GM23338 (cell line): ENCODE data around the gene YIPF4. TPM values are rescaled to one million over a fixed set of nuclear protein-coding genes. Genes with fewer than 3 reads are reported as not detected.

Experiments
- ATAC-seq: fragments of 200-7000 bp; cut with Tn5 transposase; 3 replicates; pipeline ENCODE4 v1.9.1; 2020
- DNase-seq: peaks from one replicate; pipeline ENCODE4 v3.0.0-alpha.2; 2015; ENCODE audit warnings: low spot score
- H2AFZ ChIP-seq: fragments of 200-600 bp; sonication (generic); 2 replicates; pipeline ENCODE4 v1.8.0; 2016; ENCODE audit warnings: antibody characterized with exemption, mild to moderate bottlenecking, moderate library complexity
- H3F3A ChIP-seq: fragments of 200-600 bp; sonication (generic); replicated peaks from 2 replicates; pipeline ENCODE4 v1.8.0; 2017; ENCODE audit warnings: antibody characterized with exemption, mixed run types, low read depth
- H3K27ac ChIP-seq: fragments of 200-600 bp; sonication (generic); 2 replicates; pipeline ENCODE4 v1.6.1; 2016; ENCODE audit warnings: low read depth
- H3K27me3 ChIP-seq: fragments of 200-600 bp; sonication (generic); 2 replicates; pipeline ENCODE4 v1.8.0; 2016; ENCODE audit warnings: mild to moderate bottlenecking, mixed run types, moderate library complexity; ENCODE audit not compliant: insufficient read depth
- H3K36me3 ChIP-seq: fragments of 200-600 bp; sonication (generic); 2 replicates; pipeline ENCODE4 v1.8.0; 2016; ENCODE audit warnings: mild to moderate bottlenecking; ENCODE audit not compliant: insufficient read depth
- H3K4me1 ChIP-seq: fragments of 200-600 bp; sonication (generic); 2 replicates; pipeline ENCODE4 v1.8.0; 2016; ENCODE audit warnings: mild to moderate bottlenecking, moderate library complexity; ENCODE audit not compliant: insufficient read depth
- H3K4me2 ChIP-seq: fragments of 200-600 bp; sonication (generic); 2 replicates; pipeline ENCODE4 v1.7.1; 2017; ENCODE audit warnings: mixed run types
- H3K4me3 ChIP-seq: fragments of 200-600 bp; sonication (generic); 2 replicates; pipeline ENCODE4 v1.6.1; 2016; ENCODE audit warnings: mixed run types
- H3K79me2 ChIP-seq: fragments of 200-600 bp; sonication (generic); replicated peaks from 2 replicates; pipeline ENCODE4 v1.8.0; 2017; ENCODE audit warnings: mild to moderate bottlenecking; ENCODE audit not compliant: insufficient read depth
- H3K9me2 ChIP-seq: fragments of 200-600 bp; sonication (generic); 2 replicates; pipeline ENCODE4 v1.8.0; 2017; ENCODE audit not compliant: insufficient read depth
- H4K20me1 ChIP-seq: fragments of 200-600 bp; sonication (generic); replicated peaks from 2 replicates; pipeline ENCODE4 v1.8.0; 2017; ENCODE audit warnings: mild to moderate bottlenecking; ENCODE audit not compliant: insufficient read depth
- H3K27ac Mint-ChIP-seq: 2 replicates; pipeline ENCODE4 v1.8.0; 2020; ENCODE audit warnings: inconsistent platforms, mild to moderate bottlenecking, moderate library complexity, mixed read lengths
- H3K27me3 Mint-ChIP-seq: 3 replicates; pipeline ENCODE4 v1.8.0; 2022; ENCODE audit warnings: low read depth, mild to moderate bottlenecking, moderate library complexity, mixed read lengths, inconsistent platforms; ENCODE audit not compliant: insufficient read depth, poor library complexity
- H3K36me3 Mint-ChIP-seq: 3 replicates; pipeline ENCODE4 v1.8.0; 2021; ENCODE audit warnings: low read depth, mild to moderate bottlenecking, inconsistent platforms, moderate library complexity, mixed read lengths
- H3K4me1 Mint-ChIP-seq: 3 replicates; pipeline ENCODE4 v1.8.0; 2020; ENCODE audit warnings: mild to moderate bottlenecking, inconsistent platforms, mixed read lengths
- H3K4me3 Mint-ChIP-seq: 3 replicates; pipeline ENCODE4 v1.8.0; 2021; ENCODE audit warnings: moderate library complexity, mild to moderate bottlenecking, inconsistent platforms, mixed read lengths
- H3K9me3 Mint-ChIP-seq: 3 replicates; pipeline ENCODE4 v1.8.0; 2020; ENCODE audit warnings: moderate library complexity, mild to moderate bottlenecking, inconsistent platforms, mixed read lengths
- CREB1 ChIP-seq: fragments of 250-450 bp; sonication (Bioruptor Pico); IDR thresholded peaks from 2 replicates; pipeline ENCODE4 v1.5.0; 2020; ENCODE audit warnings: low read depth, mild to moderate bottlenecking, moderate library complexity
- ETS1 ChIP-seq: IDR thresholded peaks from 2 replicates; pipeline ENCODE4 v1.6.1; 2016; ENCODE audit warnings: antibody characterized with exemption
- EZH2 ChIP-seq: fragments of 200-600 bp; sonication (generic); IDR thresholded peaks from one replicate; pipeline ENCODE4 v1.8.0; 2017; ENCODE audit warnings: antibody characterized with exemption, mild to moderate bottlenecking, low read depth; ENCODE audit not compliant: unreplicated experiment
- EZH2phosphoT487 ChIP-seq: fragments of 200-600 bp; sonication (generic); IDR thresholded peaks from one replicate; pipeline ENCODE4 v1.8.1; 2018; ENCODE audit warnings: antibody characterized with exemption; ENCODE audit not compliant: unreplicated experiment
- JUNB ChIP-seq: IDR thresholded peaks from one replicate; pipeline ENCODE4 v1.6.1; 2016; ENCODE audit warnings: antibody characterized with exemption; ENCODE audit not compliant: unreplicated experiment
- NANOG ChIP-seq: IDR thresholded peaks from 2 replicates; pipeline ENCODE4 v1.6.1; 2016; ENCODE audit warnings: antibody characterized with exemption, borderline replicate concordance
- POLR2AphosphoS5 ChIP-seq: IDR thresholded peaks from 2 replicates; pipeline ENCODE4 v1.6.1; 2016; ENCODE audit warnings: antibody characterized with exemption, low read depth
- REST ChIP-seq: IDR thresholded peaks from one replicate; pipeline ENCODE4 v1.6.1; 2018; ENCODE audit warnings: antibody characterized with exemption; ENCODE audit not compliant: unreplicated experiment
- ZNF114 ChIP-seq: fragments of 250-450 bp; sonication (Bioruptor Pico); IDR thresholded peaks from 2 replicates; pipeline ENCODE4 v1.5.0; 2020; ENCODE audit warnings: mild to moderate bottlenecking, moderate library complexity
- ZNF331 ChIP-seq: fragments of 250-450 bp; sonication (Bioruptor Pico); IDR thresholded peaks from 2 replicates; pipeline ENCODE4 v1.5.0; 2020; ENCODE audit warnings: low read depth, mild to moderate bottlenecking, moderate library complexity
- polyA plus RNA-seq: library from polyadenylated mRNA; unstranded; fragments of >200 nt; fragmentation: Nextera tagmentation; extraction: Ambion mirVana; gene quantifications from 2 replicates; pipeline ENCODE4 v1.2.1, GENCODE V29; 2016
- total RNA-seq: library from RNA; depleted of rRNA; stranded (reverse); fragments of >200 nt; shearing (Covaris generic); gene quantifications from 2 replicates; pipeline ENCODE4 v1.2.3, GENCODE V29; 2014
- TF ChIP-seq, protein P1 (sequence below), 2 experiments: fragments of 200-600 bp in 1 of 2; sonication (generic) in 1 of 2; conservative IDR thresholded peaks; 2 replicates each; pipeline versions ENCODE4 v1.5.1 to v1.6.1; 2016 to 2017; ENCODE audit warnings: antibody characterized with exemption in 2 of 2, low read depth in 2 of 2, mild to moderate bottlenecking in 2 of 2, moderate library complexity in 1 of 2

The YIPF4 gene
- total and polyA plus RNA-seq, 2 experiments from 2014 or later: 14.2 to 24.9 TPM

GRCh38 chr2:32271063-32271462, 6.6 kb upstream of the YIPF4 start:
- no peaks in the 10 kb centered on the region for H3K9me3 Mint-ChIP-seq
- no peak for ATAC-seq
- H3K27ac ChIP-seq: no peak overlapping the region
- no peak overlapping the region for H3K4me3 ChIP-seq
- no peaks in the 10 kb centered on the region for H3K9me2 ChIP-seq
- TF ChIP-seq ZNF114 (CRISPR knock-in tag): no peak
- H4K20me1 ChIP-seq: no peaks in the 10 kb centered on the region
- no peaks in the 10 kb centered on the region for H3K36me3 Mint-ChIP-seq
- no peak overlapping the region for H3K4me2 ChIP-seq
- H3K4me1 Mint-ChIP-seq: no peaks in the 10 kb centered on the region
- no peaks in the 10 kb centered on the region for H3F3A ChIP-seq
- DNase-seq: no peak
- H3K79me2 ChIP-seq: no peaks in the 10 kb centered on the region
- no peak overlapping the region for H2AFZ ChIP-seq
- H3K4me3 Mint-ChIP-seq: no peak overlapping the region
- no peaks in the 10 kb centered on the region for H3K27me3 ChIP-seq
- H3K36me3 ChIP-seq: no peaks in the 10 kb centered on the region
- H3K27me3 Mint-ChIP-seq: no peaks in the 10 kb centered on the region
- H3K4me1 ChIP-seq: no peaks in the 10 kb centered on the region
- no peak overlapping the region for H3K27ac Mint-ChIP-seq

GRCh38 chr2:32272279-32272678, 5.4 kb upstream of the YIPF4 start:
- DNase-seq (no peak), ATAC-seq (no peak)
- no peaks in the 10 kb centered on the region for H3K4me1 ChIP-seq
- H3K36me3 Mint-ChIP-seq: no peaks in the 10 kb centered on the region
- H3F3A ChIP-seq: no peaks in the 10 kb centered on the region
- H3K4me3 ChIP-seq: no peak overlapping the region
- H3K9me3 Mint-ChIP-seq: no peaks in the 10 kb centered on the region
- H3K9me2 ChIP-seq: no peaks in the 10 kb centered on the region
- no peak overlapping the region for H3K4me3 Mint-ChIP-seq
- no peak overlapping the region; the same call in 1 of the 2 replicates for H2AFZ ChIP-seq
- H3K27me3 Mint-ChIP-seq: peaks cover 2% of the 10 kb centered on the region
- no peak overlapping the region for H3K27ac Mint-ChIP-seq
- 0 out of 3 replicates have a peak, but pooled peaks cover under 1% of the 10 kb centered on the region for H3K4me1 Mint-ChIP-seq
- no peaks in the 10 kb centered on the region for H3K27me3 ChIP-seq
- H4K20me1 ChIP-seq: no peaks in the 10 kb centered on the region
- no peak overlapping the region for H3K4me2 ChIP-seq
- H3K79me2 ChIP-seq: no peaks in the 10 kb centered on the region
- no peak overlapping the region for H3K27ac ChIP-seq
- H3K36me3 ChIP-seq: no peaks in the 10 kb centered on the region
- TF ChIP-seq EZH2 (no peak), ZNF331 (CRISPR knock-in tag) (no peak), ZNF114 (CRISPR knock-in tag) (no peak), CREB1 (CRISPR knock-in tag) (no peak), NANOG (no peak), EZH2phosphoT487 (no peak), JUNB (no peak), REST (no peak), POLR2AphosphoS5 (no peak), ETS1 (no peak)
- TF ChIP-seq, protein P1, sequence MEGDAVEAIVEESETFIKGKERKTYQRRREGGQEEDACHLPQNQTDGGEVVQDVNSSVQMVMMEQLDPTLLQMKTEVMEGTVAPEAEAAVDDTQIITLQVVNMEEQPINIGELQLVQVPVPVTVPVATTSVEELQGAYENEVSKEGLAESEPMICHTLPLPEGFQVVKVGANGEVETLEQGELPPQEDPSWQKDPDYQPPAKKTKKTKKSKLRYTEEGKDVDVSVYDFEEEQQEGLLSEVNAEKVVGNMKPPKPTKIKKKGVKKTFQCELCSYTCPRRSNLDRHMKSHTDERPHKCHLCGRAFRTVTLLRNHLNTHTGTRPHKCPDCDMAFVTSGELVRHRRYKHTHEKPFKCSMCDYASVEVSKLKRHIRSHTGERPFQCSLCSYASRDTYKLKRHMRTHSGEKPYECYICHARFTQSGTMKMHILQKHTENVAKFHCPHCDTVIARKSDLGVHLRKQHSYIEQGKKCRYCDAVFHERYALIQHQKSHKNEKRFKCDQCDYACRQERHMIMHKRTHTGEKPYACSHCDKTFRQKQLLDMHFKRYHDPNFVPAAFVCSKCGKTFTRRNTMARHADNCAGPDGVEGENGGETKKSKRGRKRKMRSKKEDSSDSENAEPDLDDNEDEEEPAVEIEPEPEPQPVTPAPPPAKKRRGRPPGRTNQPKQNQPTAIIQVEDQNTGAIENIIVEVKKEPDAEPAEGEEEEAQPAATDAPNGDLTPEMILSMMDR (conservative IDR thresholded peaks at IDR 0.05; ENCODE audit: low read depth in 2 of 2): no peak
